Suprapubic skin (tissue), 3 donors: Measurements from ENCODE around the gene TMEM132D.

Source experiments
- CTCF ChIP-seq, 2 donors: fragments of 200-600 bp in 1 of 2; fragments of 450-650 bp in 1 of 2; sonication (generic) in 1 of 2; IDR thresholded peaks; one replicate each; pipeline ENCODE4 v1.5.1; 2016 to 2019; ENCODE audit warnings: antibody characterized with exemption in 2 of 2, mild to moderate bottlenecking in 1 of 2, moderate library complexity in 1 of 2
- POLR2A ChIP-seq, 2 donors: fragments of 450-650 bp; IDR thresholded peaks; one replicate each; pipeline ENCODE4 v1.6.1; 2017; ENCODE audit warnings: antibody characterized with exemption in 2 of 2, mild to moderate bottlenecking in 2 of 2, moderate library complexity in 2 of 2

- TF ChIP-seq CTCF (IDR thresholded peaks at IDR 0.05), result no peak
- no peak for TF ChIP-seq POLR2A (IDR thresholded peaks at IDR 0.05)
These were observed 823.4 kb downstream of the TMEM132D start for GRCh38 chr12:129080391-129080790.
